Measurements from ENCODE around the gene APBA3.
"Not testable (repeated sequence)": the region's sequence is repeated elsewhere in the genome, so short reads cannot be mapped to it uniquely, and the experiment has no call there.

Gene APBA3

GRCh38 chr19:3770136-3770999 lies 8.9 kb upstream of the APBA3 start:
- no peak for DNase-seq

GRCh38 chr19:3769494-3769893 lies 8.0 kb upstream of the APBA3 start:
- no peak for DNase-seq

GRCh38 chr19:3768748-3769099 lies 7.2 kb upstream of the APBA3 start:
- DNase-seq: no peak

GRCh38 chr19:3768015-3768747 lies 6.7 kb upstream of the APBA3 start:
- no peak for DNase-seq

- no peak for DNase-seq
These were observed 5.6 kb upstream of the APBA3 start for GRCh38 chr19:3767050-3767449.

- no peak for DNase-seq
These were observed 5.0 kb upstream of the APBA3 start for GRCh38 chr19:3766520-3766919.

GRCh38 chr19:3765757-3766156 lies 4.3 kb upstream of the APBA3 start:
- not testable (repeated sequence) for DNase-seq

- DNase-seq: no peak
These were observed 3.6 kb upstream of the APBA3 start for GRCh38 chr19:3765121-3765520.

GRCh38 chr19:3762501-3763459 lies 1.3 kb upstream of the APBA3 start, which contains the start of gene MRPL54:
TSS of gene MRPL54 (plus strand) at chr19:3762682. CDS start at chr19:3762701, 19 bp downstream.
- peak; percentile 94 for DNase-seq

- DNase-seq: no peak
These were observed 610 bp upstream of the APBA3 start for GRCh38 chr19:3762130-3762473.

- DNase-seq: no peak
These were observed 576 bp downstream of the APBA3 start for GRCh38 chr19:3760871-3761361.

GRCh38 chr19:3759482-3760254 lies 1.8 kb downstream of the APBA3 start:
- no peak for DNase-seq

GRCh38 chr19:3758297-3758696 lies 3.2 kb downstream of the APBA3 start:
- DNase-seq: not testable (repeated sequence)

GRCh38 chr19:3757705-3758104 lies 3.8 kb downstream of the APBA3 start:
- not testable (repeated sequence) for DNase-seq

GRCh38 chr19:3753631-3754410 lies 7.7 kb downstream of the APBA3 start:
- DNase-seq: no peak

GRCh38 chr19:3752492-3752891 lies 9.0 kb downstream of the APBA3 start:
- no peak for DNase-seq

GRCh38 chr19:3751236-3751635 lies 10.3 kb downstream of the APBA3 start:
- DNase-seq: no peak

- DNase-seq: no peak
These were observed 11.3 kb downstream of the APBA3 start for GRCh38 chr19:3750211-3750610.

GRCh38 chr19:3748965-3749364 lies 12.5 kb downstream of the APBA3 start:
- DNase-seq: no peak

- no peak for DNase-seq
These were observed 15.0 kb downstream of the APBA3 start for GRCh38 chr19:3746371-3747056.
